GM19452 (cell line): ENCODE data around the gene MEIS1.

Experiments
- ATAC-seq: cut with Tn5 transposase; IDR thresholded peaks from one replicate; pipeline ENCODE4 v1.9.1; 2021; ENCODE audit not compliant: unreplicated experiment

MEIS1 gene

DNA sequence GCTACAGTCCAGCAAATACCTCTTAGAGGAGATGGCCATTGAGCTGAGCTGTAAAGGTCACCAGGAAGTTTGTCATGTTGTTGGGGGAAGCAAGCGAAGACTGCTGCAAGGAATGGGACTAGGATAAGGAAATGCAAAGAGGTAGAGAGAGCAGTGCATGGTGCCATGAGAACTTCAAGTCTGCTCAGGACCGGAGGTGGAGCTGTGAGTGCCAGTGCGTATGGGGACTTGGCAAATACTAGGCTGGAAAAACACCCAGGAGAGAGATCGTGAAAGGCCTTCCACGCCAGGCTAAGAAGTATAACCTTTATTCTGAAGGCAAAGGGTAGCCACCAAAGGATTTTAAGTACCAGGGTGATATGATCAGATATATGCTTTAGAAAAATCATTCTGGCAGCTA is 71.3 kb downstream of the MEIS1 start:
- ATAC-seq, result no peak

DNA sequence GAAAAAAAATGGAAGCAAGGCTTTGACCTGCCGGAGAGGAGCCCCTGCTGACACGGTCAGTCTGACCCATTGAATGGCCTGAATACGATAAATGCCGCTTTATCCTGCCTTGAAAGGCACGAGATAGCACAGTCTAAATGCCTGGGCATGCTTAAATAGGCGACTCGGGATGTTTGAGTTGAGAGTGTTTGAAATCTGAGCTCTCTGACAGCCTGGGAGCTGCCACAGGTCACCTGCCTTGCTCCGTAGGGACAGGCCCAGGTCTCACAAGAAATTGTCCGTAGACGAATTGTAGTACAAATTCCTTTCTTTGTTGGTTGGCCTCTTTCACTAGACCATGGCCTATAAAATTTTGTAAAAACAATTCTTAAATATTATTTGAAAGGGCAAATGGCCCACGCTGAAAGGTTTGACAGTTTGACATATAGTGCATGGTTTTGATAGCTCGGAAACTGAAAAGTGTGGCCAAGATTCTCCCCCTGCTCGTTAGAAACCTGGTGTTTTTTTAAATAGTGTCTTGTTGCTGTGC is 72.8 kb downstream of the MEIS1 start:
- ATAC-seq, result no peak

DNA sequence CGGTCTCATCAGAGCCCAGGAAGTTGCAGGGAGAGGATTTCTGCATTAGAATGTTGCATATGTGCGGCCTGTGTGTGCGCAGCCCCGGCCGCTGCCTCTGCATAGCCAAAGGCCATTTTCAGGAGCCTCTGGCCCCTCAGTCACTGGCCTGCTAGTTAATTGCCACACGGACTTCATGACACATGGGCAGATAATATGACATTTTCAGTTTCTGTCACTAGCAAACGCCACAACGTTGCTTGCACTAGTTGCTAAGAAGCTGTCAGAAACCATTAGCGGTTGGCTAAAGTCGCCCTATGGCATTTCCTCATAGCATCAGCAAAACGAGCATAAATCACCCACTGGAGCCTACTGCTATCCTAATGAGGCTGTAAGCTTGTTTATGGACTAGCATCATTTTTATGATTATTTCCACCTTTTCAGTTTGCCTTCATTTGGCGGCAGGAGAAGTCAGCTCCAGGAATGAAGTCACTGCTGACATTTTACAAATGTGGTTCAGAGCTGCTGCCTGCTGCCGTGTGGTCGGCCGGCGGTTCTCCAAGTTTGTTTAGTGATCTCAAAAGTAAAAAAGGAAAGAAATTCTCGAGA is 73.7 kb downstream of the MEIS1 start:
- ATAC-seq, result no peak

DNA sequence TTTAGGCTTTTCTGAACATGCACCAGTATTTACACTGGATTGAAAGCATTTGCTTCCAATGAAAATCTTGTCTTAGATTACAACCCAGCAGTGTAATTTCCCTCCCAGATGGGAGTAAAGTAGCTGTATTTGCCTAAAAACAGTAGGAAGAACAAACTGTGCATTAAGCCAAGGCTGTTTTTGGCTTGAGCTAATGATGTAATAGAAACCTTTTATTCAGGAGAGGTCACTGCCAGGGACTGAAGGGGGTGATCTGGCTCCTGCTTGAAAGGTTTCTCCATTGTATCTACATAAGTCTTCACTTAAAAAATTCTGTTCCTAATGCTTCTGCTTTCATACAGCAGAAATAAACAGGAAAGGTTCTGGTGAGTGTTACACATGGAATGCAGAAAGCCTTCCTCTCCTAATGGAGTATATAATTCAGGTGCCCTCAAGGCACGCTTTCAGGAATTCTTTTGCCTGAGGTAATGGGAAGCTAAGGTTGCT is 74.4 kb downstream of the MEIS1 start:
- ATAC-seq, result no peak

DNA sequence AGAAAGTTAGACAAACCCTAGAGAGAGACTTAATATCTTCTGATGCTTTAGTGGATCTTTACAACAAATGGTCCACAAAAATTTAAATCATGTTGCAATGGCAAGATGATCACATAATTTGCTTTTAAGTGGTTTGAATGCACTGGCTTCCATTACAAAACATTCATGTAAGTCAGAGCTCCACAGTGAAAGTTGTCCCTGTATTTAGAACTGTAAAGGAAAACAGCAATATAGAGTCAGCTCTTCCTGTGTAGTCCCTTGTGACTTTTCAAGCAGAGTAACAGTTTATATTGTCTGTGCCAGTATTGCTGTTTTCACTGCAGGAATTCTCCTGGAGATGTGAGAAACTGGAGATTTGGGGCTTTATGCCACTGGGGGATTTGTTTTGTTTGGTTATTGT is 77.7 kb downstream of the MEIS1 start:
- no peak for ATAC-seq

DNA sequence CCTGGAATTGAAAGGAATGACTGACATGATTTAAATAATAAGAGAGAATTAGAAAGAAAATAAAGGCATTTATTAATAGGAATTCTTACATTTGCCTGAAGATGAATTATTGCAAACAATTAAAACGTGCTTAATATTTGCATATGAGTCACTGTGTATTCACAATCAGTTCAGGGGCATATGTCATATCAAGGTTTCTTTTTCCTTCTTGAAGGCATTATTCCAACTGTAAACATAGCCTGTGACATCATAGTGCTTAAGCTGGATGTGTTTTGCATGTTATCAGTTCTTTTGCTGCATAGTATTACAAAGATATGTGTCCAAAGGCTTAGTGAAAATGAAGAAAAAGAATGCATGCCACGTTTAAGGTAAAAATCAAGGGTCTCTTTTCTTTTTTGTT is 80.8 kb downstream of the MEIS1 start:
- no peak for ATAC-seq

DNA sequence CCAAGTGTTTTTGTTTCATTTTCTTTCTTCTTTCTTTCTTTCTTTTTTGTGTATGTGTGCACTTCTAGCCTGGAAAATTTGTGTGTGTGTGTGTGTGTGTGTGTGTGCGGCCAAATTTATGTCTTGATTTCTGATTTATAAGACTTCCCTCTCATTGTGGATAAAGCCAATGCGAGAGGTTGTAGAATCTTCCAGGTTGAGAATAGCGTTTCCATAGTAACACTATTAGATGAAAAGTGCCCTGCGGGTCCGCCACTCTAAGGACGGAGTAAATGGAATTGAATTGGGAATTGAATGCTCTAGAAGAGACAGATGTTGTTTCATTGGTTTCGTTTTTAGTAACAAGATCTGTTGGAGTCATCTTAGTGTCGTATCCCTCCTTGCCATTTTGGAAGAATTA is 81.6 kb downstream of the MEIS1 start:
- ATAC-seq, result no peak

DNA sequence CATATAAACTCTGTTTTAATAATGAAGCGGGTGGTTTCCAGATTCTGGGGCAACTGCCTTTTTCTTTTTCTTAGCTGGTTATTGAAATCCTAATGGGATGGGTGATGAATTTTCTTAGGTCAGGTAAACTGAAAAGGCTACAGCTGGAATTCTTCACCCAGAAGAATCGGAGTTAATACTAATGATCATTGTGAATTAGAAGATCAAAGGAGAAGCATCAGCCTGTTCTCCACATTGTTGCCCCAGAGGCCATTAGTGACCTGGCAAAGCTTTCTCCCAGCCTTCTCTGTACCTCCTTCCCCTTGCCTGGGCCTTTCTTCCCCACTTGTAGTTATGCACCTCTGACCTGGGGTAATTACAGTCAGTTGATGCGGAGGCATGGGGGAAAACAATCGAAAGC is 82.8 kb downstream of the MEIS1 start:
- no peak for ATAC-seq

DNA sequence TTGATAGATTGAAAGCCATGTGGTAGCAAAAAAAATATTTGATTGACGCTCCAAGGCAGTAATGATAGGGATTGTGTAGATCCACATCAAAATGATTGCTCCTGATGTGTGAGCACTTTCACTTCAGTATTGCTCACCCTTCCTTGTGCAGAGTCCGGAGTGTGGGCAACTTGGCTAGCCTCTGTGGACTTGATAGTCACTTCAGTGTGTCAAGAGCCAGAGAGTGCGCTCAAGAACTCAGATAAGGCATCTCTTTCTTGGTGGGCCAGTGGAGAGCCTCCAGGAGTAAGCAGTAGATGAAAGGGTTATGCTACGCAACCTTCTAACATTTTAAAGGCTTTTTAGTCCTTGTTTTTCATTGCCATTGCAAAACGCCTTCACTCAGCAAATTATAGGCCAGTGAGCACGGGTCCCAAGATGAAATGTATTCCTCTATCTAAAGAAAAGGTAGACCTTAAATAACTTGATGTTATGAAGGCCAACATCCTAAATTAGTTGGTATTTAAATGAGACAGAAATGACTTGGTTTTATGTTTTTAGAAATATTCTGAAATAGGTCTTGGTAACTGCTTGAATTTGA is 84.4 kb downstream of the MEIS1 start:
- no peak for ATAC-seq

DNA sequence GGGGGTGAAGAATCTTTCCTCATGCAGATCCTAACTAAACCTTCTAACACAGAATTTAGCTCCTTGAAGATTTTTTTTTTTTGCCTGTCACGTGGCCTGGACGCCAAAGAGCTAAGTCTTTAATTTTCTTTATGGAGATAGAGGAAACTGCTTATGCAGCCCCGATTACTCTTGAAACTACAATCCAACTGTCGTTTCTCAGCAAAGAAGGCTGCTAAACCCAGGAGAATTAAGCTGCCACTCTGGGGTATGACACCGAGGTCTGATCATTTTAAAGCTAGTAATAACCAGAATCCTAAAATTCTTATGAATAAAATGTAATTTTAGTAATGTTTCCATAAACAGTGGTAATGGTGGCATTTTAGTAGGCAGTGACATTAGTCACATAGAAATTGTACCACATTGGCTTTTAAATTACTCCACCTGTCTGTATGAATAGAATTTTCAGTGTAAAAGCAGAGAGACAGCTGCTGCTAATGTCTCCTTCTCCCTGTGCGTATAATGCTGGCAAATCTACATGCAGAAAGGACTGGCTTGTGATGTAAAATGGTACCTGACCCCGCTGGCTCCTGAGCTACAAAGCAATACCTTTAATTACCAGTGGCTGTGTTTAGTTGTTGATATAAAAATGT is 86.5 kb downstream of the MEIS1 start:
- ATAC-seq, result no peak

DNA sequence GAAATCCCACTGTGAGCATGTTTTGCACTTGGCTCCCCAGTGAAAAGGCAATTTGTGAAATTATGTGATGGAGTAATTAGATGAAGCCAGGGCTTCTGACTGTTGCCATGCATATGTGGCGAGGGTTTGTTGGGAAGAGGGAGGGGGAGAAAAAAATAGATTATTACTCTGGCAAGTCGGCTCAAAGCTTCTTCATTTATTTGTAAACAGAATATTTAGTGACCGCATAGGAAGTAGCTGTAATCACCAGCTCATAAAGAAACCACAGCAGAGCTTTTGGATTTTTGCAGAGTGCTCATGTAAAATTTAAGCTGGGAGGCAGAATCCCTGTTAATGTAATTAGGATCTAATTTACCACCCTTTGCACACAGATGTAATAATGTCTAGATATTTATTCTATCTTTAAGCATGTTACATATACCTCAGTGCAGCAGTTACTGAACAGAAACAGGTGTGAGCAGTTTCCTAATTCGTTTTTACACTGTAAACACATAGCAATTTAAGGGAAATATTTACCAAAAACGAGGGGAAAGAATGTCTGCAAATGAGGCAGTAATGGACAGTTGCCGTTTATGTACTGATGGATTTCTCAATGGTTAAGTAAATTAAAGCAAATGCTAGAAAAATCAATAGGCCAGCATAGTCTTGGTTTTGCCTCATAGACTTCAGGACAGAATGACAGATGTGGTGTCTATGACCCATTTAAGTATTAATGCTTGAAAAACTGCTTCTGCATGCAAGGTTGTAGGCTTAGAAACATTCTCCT is 87.9 kb downstream of the MEIS1 start:
- no peak for ATAC-seq

DNA sequence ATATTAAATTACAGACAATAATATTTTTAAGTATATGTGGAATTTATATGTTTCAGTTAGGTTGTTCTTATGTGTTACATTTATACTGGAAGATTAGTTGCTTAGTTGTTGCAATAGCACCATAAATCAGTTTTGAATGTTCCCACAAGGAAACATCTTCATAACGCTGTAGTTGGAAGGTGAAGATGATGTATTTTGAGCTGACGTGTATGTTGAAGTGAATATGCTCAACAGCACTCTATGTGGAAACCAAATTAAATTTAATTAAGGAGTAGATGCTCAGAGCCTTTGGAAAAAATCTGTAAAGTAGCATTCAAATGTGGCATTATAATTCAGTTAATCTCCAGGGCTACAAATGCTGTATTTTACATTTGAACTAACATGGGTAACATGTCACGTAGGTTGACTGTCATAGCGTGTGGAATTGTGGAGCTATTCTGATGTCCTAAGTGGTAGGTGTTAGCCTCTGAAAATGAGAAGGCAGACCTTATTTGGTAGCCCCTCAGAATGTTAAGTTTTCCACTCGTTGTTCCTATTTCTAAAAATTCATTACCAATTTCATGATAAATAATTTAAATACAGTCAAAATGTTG is 88.5 kb downstream of the MEIS1 start:
- no peak for ATAC-seq

DNA sequence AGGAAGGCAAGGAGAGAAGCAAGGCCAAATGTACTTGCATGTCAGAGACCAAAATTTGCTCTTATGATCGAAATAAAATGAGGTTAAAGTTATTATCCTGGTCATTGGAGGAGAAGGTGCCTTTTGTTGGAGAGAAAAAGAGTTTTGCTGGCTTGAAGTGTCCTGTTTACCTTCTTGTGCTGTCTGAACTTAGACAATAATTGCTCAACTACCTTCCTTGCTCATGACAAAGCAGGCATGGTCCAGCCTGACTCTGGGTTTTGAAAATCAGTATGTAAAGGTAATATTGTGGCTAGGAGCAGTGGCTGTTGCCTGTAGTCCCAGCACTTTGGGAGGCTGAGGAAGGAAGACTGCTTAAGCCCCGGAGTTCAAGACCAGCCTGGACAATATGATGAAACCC is 89.1 kb downstream of the MEIS1 start:
- no peak for ATAC-seq

DNA sequence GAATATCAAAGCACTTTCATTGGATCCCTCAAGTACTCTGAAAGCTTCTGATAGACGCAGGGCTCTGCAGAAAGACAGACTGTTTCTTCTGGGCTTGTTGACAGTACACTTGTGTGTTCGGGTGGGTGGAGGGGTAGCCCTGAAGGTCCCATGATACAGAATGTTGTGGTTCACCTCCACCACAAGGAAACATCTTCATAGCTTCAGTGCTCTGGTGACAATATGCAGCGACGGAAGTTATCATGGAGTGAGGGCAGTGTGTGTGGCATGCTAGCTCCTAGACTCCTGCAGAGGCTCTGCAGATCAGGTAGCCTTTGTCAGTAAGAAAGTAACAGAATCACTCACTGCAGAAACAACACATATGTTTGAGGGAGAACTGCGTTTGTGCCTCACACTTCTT is 90.7 kb downstream of the MEIS1 start:
- ATAC-seq, result no peak

DNA sequence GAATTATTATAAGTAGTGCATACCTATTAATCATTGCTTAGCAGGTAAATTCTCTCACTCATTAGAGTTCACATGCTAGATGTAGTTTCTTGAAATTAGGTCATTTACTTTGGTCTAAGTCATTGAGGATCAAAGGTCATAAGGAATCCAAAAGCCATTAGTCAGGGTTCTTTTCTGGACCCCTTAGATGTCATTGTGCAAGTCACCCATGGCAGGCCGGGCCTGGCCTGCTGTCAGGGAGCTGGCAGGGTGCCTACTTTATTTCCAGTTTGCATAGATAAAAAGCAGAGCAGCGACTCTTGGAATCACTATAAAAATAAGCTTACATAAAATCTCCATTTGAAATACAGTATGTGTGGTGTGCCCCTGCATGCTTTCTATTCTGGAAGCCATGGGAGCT is 91.3 kb downstream of the MEIS1 start:
- no peak for ATAC-seq

DNA sequence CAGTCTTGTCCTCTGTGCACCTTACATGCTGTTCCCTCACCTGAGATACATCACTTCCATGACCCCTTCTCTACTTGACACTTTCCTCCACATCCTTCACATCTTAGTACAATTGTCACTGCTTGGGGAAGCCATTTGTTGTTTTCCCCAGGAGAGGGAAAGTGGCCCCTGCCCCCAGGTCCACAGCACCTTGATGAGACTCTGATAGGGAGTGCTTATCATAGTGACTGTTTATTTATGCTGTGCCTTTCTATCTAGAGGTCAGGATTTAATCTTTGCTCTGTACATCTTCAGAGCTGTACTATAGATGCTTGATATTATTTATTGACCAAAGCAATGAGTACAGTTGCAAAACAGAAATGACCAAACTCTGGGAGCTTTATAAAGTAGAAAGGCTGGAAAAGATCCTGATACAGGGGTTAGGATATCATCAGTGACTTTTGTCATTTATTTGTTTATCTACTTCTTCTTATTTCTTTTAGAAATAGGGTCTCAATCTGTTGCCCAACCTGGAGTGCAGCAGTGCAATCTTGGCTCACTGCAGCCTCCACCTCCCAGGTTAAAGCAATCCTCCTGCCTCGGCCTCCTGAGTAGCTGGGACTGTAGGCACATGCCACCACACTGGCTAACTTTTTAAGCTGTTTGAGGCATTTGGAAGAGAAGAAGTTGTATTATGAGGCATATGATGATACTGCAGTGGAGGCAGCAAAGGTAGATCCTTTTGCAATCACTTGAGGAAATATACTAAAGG is 94.2 kb downstream of the MEIS1 start:
- no peak for ATAC-seq

DNA sequence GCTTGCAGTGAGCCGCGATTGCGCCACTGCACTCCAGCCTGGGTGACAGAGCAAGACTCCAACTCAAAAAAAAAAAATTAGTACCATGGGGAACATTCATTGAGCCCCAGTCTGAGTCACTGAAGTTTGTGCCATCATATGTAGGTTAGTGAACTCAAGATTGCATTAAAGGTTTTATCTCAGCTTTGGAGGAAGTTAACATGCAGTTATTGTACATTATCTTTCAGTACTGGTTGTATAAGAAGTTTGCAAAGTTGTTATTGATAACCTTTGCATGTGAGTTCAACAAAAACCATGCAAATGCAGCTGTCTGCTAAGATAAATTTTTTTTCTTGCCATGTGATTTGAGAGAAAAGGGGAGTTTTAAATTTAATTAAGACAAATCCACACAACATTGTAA is 95.7 kb downstream of the MEIS1 start:
- no peak for ATAC-seq

DNA sequence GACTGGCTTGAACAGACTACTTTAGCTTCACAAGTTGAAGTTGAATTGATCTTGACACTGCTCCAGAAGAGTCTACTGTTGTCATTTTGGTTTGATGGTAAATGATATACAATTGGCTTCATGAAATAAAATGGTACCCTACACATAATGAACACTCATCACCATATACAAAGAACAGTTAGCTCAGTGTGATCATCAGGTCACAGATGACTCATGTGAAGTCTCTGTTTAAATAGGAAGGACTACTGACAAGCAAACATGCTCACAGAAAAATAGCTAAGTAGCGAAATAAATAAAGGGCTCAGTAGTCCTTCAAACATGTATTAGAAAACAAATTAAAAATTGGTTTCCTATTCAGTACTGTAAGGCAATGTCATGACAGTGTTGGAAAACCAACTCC is 96.2 kb downstream of the MEIS1 start:
- no peak for ATAC-seq

DNA sequence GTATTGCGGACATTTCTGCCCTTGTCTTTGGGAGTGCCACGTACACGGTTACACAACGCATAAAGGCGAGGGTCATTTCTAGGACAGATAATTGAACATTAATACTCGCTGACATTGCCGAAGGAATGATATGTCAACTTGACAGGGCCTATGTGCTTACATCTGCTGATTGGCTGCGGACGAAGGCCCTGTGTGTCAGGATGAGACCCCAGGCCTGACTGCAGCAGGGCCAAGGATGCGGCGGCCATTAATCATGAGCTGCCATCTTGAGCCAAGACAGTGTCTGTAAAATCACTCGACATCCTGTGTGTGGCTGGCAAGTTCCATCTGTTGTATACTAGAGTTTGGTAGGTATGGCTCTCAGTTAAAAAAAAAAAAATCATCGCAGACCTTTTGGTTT is 96.6 kb downstream of the MEIS1 start:
- no peak for ATAC-seq

DNA sequence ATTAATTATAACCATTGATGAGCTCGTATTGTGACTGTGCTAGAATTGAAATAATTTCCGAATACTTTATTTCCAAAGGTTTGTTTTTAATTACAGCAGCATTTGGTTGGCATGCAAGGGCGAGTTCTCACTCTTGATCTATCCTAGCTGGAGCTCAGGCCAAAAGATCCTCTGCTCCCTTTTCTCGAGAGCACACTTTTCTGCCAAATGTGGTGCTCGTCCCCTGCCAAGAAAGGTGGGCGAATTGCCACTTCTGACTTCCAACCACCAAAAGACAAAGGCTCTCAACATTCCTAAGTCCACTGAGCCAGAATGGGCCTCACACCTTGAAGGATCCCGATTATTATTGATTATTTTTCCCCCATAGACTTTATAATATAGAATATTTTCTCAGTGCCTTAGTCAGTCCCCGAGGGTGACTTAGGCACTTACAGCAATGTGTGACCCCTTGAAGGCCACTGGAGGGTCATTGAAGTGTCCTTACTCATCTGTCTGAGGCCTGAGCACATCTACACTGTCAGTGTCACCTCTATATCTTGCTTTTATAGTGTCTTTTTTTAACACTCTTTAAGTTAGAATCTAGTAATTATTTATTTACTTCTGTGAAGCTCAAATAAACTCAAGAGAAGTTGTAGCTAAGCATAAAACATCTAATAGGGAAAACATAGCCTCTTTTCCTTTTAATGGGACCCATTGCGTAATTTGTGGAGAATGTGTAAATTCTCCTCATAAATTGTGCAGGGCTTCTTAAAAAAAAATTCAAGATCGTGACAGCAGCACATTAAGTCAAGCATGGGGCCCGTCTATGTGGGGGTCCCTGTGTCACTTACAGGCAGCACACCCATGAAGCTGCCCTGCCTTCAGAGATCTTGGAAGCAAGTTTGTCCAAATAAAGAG is 98.3 kb downstream of the MEIS1 start:
- no peak for ATAC-seq
